Smooth muscle cell (in vitro differentiated cells): ENCODE measurements around the gene HAPLN3. TPM values are rescaled to one million over a fixed set of nuclear protein-coding genes. Genes with fewer than 3 reads are reported as not detected.

ENCODE experiments used
- DNase-seq: peaks from one replicate; lab custom pipeline; 2025; ENCODE audit not compliant: unreplicated experiment; lab: John Stamatoyannopoulos, UW
- H2AFZ ChIP-seq: fragments of 200-600 bp; sonication (generic); 2 replicates; pipeline ENCODE4 v1.6.0; 2016; ENCODE audit warnings: antibody characterized with exemption, low read depth, mild to moderate bottlenecking
- H3F3A ChIP-seq: fragments of 200-600 bp; sonication (generic); 2 replicates; pipeline ENCODE4 v1.6.0; 2017; ENCODE audit warnings: antibody characterized with exemption, low read depth
- H3K27ac ChIP-seq: fragments of 200-600 bp; sonication (generic); 2 replicates; pipeline ENCODE4 v1.5.1; 2016; ENCODE audit warnings: low read depth, mild to moderate bottlenecking
- H3K27me3 ChIP-seq: fragments of 200-600 bp; sonication (generic); 2 replicates; pipeline ENCODE4 v1.6.1; 2016; ENCODE audit warnings: low read depth, mild to moderate bottlenecking
- H3K36me3 ChIP-seq: fragments of 200-600 bp; sonication (generic); 2 replicates; pipeline ENCODE4 v1.5.1; 2016; ENCODE audit warnings: low read depth
- H3K4me1 ChIP-seq: fragments of 200-600 bp; sonication (generic); 2 replicates; pipeline ENCODE4 v1.5.1; 2016; ENCODE audit warnings: low read depth
- H3K4me2 ChIP-seq: fragments of 200-600 bp; sonication (generic); 2 replicates; pipeline ENCODE4 v1.6.0; 2016; ENCODE audit warnings: mild to moderate bottlenecking
- H3K4me3 ChIP-seq: fragments of 200-600 bp; sonication (generic); 2 replicates; pipeline ENCODE4 v1.5.1; 2016; ENCODE audit warnings: mild to moderate bottlenecking
- H3K79me2 ChIP-seq: fragments of 200-600 bp; sonication (generic); 2 replicates; pipeline ENCODE4 v1.6.0; 2016; ENCODE audit warnings: low read depth, mild to moderate bottlenecking
- H3K9ac ChIP-seq: fragments of 200-600 bp; sonication (generic); 2 replicates; pipeline ENCODE4 v1.6.0; 2016; ENCODE audit warnings: low read depth
- H3K9me3 ChIP-seq: fragments of 200-600 bp; sonication (generic); replicated peaks from 2 replicates; pipeline ENCODE4 v1.5.1; 2016; ENCODE audit warnings: low read depth
- H4K20me1 ChIP-seq: fragments of 200-600 bp; sonication (generic); 2 replicates; pipeline ENCODE4 v1.6.0; 2016; ENCODE audit warnings: low read depth
- CTCF ChIP-seq: fragments of 200-600 bp; sonication (generic); IDR thresholded peaks from 2 replicates; pipeline ENCODE4 v1.5.1; 2017; ENCODE audit warnings: borderline replicate concordance, mild to moderate bottlenecking, antibody characterized with exemption; ENCODE audit not compliant: insufficient read depth, poor library complexity, severe bottlenecking
- WGBS: methylation state at CpG from one replicate; pipeline ENCODE4 v1.1.7; 2016; ENCODE audit warnings: low lambda C conversion rate; 5-methylcytosine and 5-hydroxymethylcytosine counted together
- polyA plus RNA-seq: library from polyadenylated mRNA; unstranded; fragments of >200 nt; fragmentation: Nextera tagmentation; extraction: Ambion mirVana; gene quantifications from 2 replicates; pipeline ENCODE4 v1.2.1, GENCODE V29; 2016
- total RNA-seq: library from RNA; depleted of rRNA; stranded (reverse); fragments of >200 nt; gene quantifications from 2 replicates; pipeline ENCODE4 v1.2.3, GENCODE V29; 2014

HAPLN3 gene
- total and polyA plus RNA-seq, 2 experiments from 2014 or later, result 4.5 to 5.2 TPM

GRCh38 chr15:88865498-88866099, 29.7 kb downstream of the HAPLN3 start:
- H4K20me1 ChIP-seq, result no peaks in the 10 kb centered on the region
- no peak overlapping the region for H3K27ac ChIP-seq
- H3K9ac ChIP-seq, result no peak overlapping the region
- no peaks in the 10 kb centered on the region for H3K36me3 ChIP-seq
- H3K79me2 ChIP-seq, result no peaks in the 10 kb centered on the region
- H3K4me1 ChIP-seq, result no peaks in the 10 kb centered on the region
- no peaks in the 10 kb centered on the region for H3K27me3 ChIP-seq
- H3K9me3 ChIP-seq, result no peaks in the 10 kb centered on the region
- H2AFZ ChIP-seq, result no peak overlapping the region
- no peak overlapping the region for H3K4me2 ChIP-seq
- no peaks in the 10 kb centered on the region for H3F3A ChIP-seq
- no peak for TF ChIP-seq CTCF
- no peak for DNase-seq
- WGBS, result 81% methylated on average over 6 of the region's 6 CpGs
- no peak overlapping the region for H3K4me3 ChIP-seq

GRCh38 chr15:88864861-88865497, 30.4 kb downstream of the HAPLN3 start:
- no peak overlapping the region for H3K9ac ChIP-seq
- no peaks in the 10 kb centered on the region for H3K9me3 ChIP-seq
- H3K36me3 ChIP-seq, result no peaks in the 10 kb centered on the region
- H4K20me1 ChIP-seq, result no peaks in the 10 kb centered on the region
- no peak overlapping the region for H3K4me2 ChIP-seq
- H3F3A ChIP-seq, result no peaks in the 10 kb centered on the region
- no peaks in the 10 kb centered on the region for H3K79me2 ChIP-seq
- H3K4me1 ChIP-seq, result no peaks in the 10 kb centered on the region
- no peak overlapping the region for H2AFZ ChIP-seq
- 82% methylated on average over 4 of the region's 4 CpGs for WGBS
- DNase-seq, result no peak
- no peaks in the 10 kb centered on the region for H3K27me3 ChIP-seq
- H3K27ac ChIP-seq, result no peak overlapping the region
- H3K4me3 ChIP-seq, result no peak overlapping the region
- no peak for TF ChIP-seq CTCF

GRCh38 chr15:88863412-88863811, 31.9 kb downstream of the HAPLN3 start:
- Histone ChIP-seq H3K27ac (no peak overlapping the region), H3K4me1 (no peaks in the 10 kb centered on the region), H4K20me1 (no peaks in the 10 kb centered on the region), H3K4me3 (no peak overlapping the region), H3F3A (no peaks in the 10 kb centered on the region), H3K4me2 (no peak overlapping the region), H2AFZ (no peak overlapping the region), H3K79me2 (no peaks in the 10 kb centered on the region), H3K9me3 (no peaks in the 10 kb centered on the region), H3K9ac (no peak overlapping the region), H3K36me3 (no peaks in the 10 kb centered on the region), H3K27me3 (no peaks in the 10 kb centered on the region)
- no peak for DNase-seq
- 80% methylated on average over 1 of the region's 1 CpG for WGBS
- no peak for TF ChIP-seq CTCF

- no peak for TF ChIP-seq CTCF
- no peaks in the 10 kb centered on the region for H3F3A ChIP-seq
- no peak for DNase-seq
- no peaks in the 10 kb centered on the region for H3K79me2 ChIP-seq
- H2AFZ ChIP-seq, result no peak overlapping the region
- H3K4me1 ChIP-seq, result no peaks in the 10 kb centered on the region
- H3K4me3 ChIP-seq, result no peak overlapping the region
- H3K9me3 ChIP-seq, result no peaks in the 10 kb centered on the region
- no peak overlapping the region for H3K9ac ChIP-seq
- H3K4me2 ChIP-seq, result no peak overlapping the region
- H4K20me1 ChIP-seq, result no peaks in the 10 kb centered on the region
- no peaks in the 10 kb centered on the region for H3K36me3 ChIP-seq
- WGBS, result 90% methylated on average over 7 of the region's 7 CpGs
- H3K27ac ChIP-seq, result no peak overlapping the region
- no peaks in the 10 kb centered on the region for H3K27me3 ChIP-seq
Observed at GRCh38 chr15:88860212-88860611, 35.1 kb downstream of the HAPLN3 start.
